AML-193 (cell line): ENCODE measurements around the gene AMHR2.
"Not testable (repeated sequence)": the region's sequence is repeated elsewhere in the genome, so short reads cannot be mapped to it uniquely, and the experiment has no call there.

ENCODE experiments used
- DNase-seq, 2 experiments: peaks; one replicate each; lab custom pipeline; 2025; lab: John Stamatoyannopoulos, UW

Gene AMHR2

GRCh38 chr12:53423597-53423996 is at the start of gene AMHR2:
Gene AMHR2, plus strand, starts transcription at chr12:53423855. Its CDS starts 80 bp downstream, at chr12:53423935.
- no peak for DNase-seq

- DNase-seq: not testable (repeated sequence)
Measured at GRCh38 chr12:53374277-53374676, 49.4 kb upstream of the AMHR2 start.

DNA sequence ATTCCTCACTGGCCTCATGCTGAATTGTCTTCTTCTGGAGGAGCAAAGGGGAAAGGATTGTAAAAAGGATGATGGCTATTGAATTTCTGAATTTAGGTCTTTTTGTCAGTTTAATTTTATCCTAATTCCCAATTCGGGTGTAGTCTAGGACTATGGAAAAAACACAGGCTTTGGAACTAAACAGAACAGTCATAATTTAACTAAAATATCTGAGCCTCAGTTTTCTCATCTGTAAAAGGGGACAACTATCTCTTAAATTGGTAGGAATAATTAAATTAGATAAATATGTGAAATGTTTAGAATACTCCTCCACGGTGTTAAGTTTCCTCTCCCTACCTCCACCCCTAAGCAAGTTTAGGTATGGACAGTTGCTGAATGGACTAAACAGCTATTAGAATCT is 46.9 kb upstream of the AMHR2 start:
- DNase-seq: no peak

- DNase-seq: no peak
Measured at GRCh38 chr12:53378222-53378621, 45.4 kb upstream of the AMHR2 start.

- DNase-seq: peak in 1 of 2 experiments; percentile 20
Measured at GRCh38 chr12:53378724-53379388, 44.8 kb upstream of the AMHR2 start.

DNA sequence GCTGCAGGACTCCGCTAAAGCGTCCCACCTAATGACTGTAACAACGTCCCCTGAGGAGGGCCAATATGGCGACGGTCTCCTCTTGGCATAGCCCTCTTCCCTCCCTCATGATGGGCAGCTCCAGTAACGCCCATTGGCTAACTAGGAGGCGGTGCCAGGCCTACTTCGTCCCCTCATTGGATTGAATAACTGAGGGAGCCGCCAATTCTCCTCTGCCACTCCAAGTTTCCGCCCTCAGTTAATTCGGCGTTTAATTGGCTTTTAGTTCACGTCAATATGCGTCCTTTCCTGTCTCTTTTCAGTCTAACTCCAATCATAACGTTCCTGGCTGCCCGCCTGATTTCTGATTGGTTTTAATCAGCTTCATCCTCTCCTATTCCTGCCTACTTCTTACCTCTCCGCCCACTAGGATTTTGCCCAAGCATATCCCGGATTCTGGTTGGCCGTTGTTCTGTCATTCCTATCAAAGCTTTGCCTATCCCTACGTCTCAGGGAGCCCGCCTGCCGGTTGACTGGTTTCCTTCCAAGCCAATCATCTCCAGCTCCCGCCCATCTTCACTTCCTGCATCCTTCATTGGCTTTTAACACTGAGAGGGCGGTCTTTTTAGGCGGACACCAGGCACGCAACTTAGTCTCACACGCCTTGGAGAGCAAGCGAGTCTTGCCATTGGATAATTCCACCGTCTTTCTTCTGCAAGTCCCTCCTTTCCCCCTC is 44.1 kb upstream of the AMHR2 start:
- DNase-seq: peak; percentile 100

GRCh38 chr12:53380104-53380793 is 43.4 kb upstream of the AMHR2 start, which contains the start of gene SP1:
Gene SP1, plus strand, starts transcription at chr12:53380176. Its CDS starts 116 bp downstream, at chr12:53380292.
- peak; percentile 83 to 85 for DNase-seq

DNA sequence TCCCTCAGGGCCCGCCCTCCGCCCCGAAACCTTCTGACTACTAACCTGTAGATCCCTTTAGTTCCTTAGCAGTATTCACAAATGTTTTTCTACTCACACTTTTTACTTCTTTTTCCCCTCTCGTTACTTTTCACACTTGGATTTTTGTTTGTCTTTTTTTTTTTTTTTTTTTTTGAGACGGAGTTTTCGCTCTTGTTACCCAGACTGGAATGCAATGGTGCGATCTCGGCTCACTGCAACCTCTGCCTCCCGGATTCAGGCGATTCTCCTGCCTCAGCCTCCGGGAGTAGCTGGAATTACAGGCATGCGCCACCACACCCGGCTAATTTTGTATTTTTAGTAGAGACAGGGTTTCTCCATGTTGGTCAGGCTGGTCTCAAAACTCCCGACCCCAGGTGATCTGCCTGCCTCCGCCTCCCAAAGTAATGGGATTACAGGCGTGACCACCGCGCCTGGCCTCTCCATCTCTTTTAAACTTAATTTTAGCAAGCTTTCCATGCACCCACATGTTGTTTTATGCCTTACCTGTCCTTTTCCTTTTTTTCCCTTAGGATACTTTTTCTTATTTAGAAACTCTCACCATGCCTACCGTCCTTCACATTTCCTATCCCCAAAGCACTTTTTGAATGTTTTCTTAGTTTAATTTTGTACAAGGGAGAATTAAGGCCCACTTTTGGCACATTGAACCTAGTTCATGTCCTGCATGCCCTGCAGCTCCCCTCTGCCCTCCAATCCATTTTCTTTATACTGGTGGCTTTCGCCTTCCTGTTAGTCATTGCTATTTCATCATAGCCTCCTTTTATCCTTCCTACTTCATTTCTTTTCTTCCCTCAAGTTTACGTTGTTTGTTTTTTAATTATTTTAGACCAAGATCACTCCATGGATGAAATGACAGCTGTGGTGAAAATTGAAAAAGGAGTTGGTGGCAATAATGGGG is 42.6 kb upstream of the AMHR2 start:
- DNase-seq: peak; percentile 49 to 55

DNA sequence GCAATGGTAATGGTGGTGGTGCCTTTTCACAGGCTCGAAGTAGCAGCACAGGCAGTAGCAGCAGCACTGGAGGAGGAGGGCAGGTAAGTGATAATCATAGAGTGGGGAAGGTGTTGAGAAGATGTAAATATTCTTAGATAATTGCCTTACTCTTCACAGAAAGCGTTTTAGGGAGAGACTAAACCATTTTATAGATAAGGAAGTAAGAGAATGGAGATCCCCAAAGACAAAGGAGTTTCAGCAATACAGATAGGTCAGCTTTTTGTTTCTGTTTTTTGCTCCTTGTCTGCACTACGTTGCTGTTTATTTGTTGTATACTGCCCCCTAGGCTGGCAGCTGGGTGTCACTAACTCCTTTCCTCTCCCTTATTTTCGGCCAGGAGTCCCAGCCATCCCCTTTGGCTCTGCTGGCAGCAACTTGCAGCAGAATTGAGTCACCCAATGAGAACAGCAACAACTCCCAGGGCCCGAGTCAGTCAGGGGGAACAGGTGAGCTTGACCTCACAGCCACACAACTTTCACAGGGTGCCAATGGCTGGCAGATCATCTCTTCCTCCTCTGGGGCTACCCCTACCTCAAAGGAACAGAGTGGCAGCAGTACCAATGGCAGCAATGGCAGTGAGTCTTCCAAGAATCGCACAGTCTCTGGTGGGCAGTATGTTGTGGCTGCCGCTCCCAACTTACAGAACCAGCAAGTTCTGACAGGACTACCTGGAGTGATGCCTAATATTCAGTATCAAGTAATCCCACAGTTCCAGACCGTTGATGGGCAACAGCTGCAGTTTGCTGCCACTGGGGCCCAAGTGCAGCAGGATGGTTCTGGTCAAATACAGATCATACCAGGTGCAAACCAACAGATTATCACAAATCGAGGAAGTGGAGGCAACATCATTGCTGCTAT is 41.7 kb upstream of the AMHR2 start:
- peak; percentile 46 to 47 for DNase-seq

- no peak for DNase-seq
Measured at GRCh38 chr12:53383258-53383657, 40.4 kb upstream of the AMHR2 start.

GRCh38 chr12:53386381-53386780 is 37.3 kb upstream of the AMHR2 start:
- DNase-seq: not testable (repeated sequence)

- no peak for DNase-seq
Measured at GRCh38 chr12:53388932-53389331, 34.7 kb upstream of the AMHR2 start.

GRCh38 chr12:53389702-53390101 is 34.0 kb upstream of the AMHR2 start:
- DNase-seq: no peak

GRCh38 chr12:53391724-53392123 is 31.9 kb upstream of the AMHR2 start:
- no peak for DNase-seq

GRCh38 chr12:53399896-53400295 is 23.8 kb upstream of the AMHR2 start:
- no peak for DNase-seq

DNA sequence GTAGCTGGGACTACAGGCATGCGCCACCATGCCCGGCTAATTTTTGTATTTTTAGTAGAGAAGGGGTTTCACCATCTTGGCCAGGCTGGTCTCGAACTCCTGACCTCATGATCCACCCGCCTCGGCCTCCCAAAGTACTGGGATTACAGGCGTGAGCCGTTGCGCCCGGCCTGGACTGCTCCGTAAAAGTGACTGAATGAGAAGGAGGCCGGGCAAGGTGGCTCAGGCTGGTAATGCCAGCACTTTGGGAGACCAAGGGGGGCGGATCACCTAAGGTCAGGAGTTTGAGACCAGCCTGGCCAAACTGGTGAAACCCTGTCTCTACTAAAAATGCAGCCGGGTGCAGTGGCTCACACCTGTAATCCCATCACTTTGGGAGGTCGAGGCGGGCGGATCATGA is 21.3 kb upstream of the AMHR2 start:
- DNase-seq: not testable (repeated sequence)

GRCh38 chr12:53402871-53403270 is 20.8 kb upstream of the AMHR2 start:
- DNase-seq: no peak

GRCh38 chr12:53410951-53411350 is 12.7 kb upstream of the AMHR2 start:
- no peak for DNase-seq

DNA sequence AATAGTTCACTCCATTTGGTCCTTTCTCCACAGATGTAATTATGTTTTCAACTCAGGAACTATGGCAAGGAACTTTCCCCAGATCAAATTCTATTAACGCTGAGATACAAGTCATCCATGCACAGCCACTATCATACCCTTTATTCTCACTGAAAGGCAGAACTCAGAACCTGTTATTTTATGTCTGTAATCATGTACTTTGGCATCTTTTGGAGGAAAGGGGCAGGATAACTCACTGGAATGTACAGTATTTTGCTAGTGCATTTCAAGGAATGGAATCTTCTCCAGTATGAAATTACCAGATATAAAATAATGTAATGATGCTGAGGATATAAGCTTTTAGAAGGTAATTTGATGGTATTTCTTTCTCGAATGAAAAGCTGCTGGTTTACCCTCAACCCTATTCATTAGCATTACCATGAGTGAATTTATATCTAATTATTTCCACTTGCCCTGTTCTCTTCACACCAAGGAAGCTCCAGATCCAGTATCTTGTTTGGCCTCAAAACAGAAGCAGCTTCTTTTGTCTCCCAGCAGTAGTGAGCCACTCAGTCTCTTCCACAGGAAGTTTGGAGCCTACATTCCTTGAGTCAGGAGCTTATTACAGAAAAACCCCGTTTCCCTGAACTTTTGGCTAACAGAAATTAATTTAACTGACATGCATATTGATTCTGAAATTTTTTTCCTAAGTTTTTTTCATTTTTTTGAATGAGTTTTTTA is 10.0 kb upstream of the AMHR2 start:
- DNase-seq: no peak
